ENCODE data around the gene OSGIN1. TPM values are rescaled to one million over a fixed set of nuclear protein-coding genes. Genes with fewer than 3 reads are reported as not detected.

The OSGIN1 gene
- total RNA-seq, 1 donor from 2014 or later = 3.7 TPM

- TF ChIP-seq CTCF (conservative IDR thresholded peaks at IDR 0.05; ENCODE audit: low read depth, low read length) = no peak
- DNase-seq (ENCODE audit: low read depth) = no peak
- H3K4me3 ChIP-seq (ENCODE audit: low read depth, low read length) = no peak overlapping the region
Observed at GRCh38 chr16:83974475-83974874, 21.4 kb downstream of the OSGIN1 start.

DNA sequence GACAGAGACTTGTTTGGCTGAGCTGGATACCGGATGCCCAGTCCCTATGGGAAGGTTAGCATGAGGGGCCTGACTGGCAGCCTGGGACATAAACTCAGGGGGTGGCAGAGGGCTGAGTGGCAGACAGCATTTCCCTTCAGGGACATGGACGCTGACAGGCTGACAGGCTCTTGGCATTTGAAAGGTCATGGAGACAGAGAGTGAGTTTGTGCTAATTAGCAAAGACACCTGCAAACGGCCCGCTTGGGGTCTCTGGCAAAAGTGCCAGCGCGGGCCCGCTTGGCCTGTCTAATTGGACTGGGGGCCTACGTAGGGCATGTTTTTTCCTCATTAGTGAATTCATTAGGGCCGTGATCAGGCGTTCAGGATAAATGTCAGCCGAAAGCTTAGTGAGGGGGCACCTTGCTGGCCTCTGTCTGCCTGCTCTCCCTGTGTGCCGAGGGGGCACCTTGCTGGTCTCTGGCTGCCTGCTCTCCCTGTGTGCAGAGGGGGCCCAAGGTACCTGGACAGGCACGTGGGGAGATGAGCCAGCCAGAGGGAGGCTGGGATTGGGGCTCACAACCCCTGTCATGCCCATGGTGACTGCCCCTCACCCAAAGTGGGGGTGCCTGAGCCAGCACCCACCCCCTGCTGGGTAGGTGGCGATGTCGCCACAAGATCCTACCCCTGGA is 22.7 kb downstream of the OSGIN1 start:
- no peak for DNase-seq (ENCODE audit: low read depth)
- no peak for TF ChIP-seq CTCF (conservative IDR thresholded peaks at IDR 0.05; ENCODE audit: low read depth, low read length)
- no peak overlapping the region for H3K4me3 ChIP-seq (ENCODE audit: low read depth, low read length)

- DNase-seq (ENCODE audit: low read depth) = no peak
- TF ChIP-seq CTCF (conservative IDR thresholded peaks at IDR 0.05; ENCODE audit: low read depth, low read length) = no peak
- H3K4me3 ChIP-seq (ENCODE audit: low read depth, low read length) = no peak overlapping the region
Observed at GRCh38 chr16:83977056-83977815, 24.2 kb downstream of the OSGIN1 start.

DNA sequence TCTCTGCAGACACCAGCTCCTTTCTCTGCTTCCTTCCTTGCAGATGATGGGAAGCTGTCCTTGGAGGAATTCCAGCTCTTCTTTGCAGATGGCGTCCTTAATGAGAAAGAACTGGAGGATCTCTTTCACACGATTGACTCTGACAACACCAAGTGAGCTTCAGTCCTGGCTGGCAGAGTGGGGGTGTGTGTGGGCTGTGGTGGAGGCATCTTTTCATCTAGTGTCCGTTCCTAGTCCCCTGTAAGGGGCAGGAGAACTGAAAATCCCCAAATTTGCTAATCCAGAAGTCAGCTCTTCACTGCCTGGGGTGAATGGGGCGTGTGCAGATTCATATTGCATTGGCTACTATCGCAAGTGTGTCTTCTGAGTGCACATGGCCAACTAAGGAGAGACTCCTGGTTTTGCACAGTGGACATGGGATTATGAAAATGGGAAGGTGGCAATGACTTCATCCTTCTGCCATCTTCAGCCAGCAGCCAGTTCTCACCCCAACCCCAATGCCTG is 25.4 kb downstream of the OSGIN1 start:
- H3K4me3 ChIP-seq (ENCODE audit: low read depth, low read length) = no peak overlapping the region

DNA sequence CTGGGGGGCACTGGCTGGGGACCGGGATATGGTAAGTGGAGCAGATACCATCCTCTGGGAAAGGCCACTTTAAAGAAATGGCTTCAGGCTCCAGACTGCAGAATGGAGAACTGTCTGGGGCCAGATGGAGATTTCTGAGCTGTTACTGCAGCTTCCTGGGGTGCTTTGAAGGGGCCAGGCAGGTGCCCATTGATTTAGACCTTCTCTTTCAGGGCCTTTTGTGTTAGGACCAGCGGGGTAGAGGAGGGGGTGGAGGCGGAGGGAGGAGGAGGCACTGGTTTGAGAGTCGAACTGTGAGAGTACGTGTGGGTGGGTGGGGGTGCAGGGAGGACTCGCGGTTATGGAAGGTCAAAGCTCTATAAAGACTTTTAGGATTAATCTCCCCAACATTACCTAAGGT is 26.4 kb downstream of the OSGIN1 start:
- no peak for TF ChIP-seq CTCF (conservative IDR thresholded peaks at IDR 0.05; ENCODE audit: low read depth, low read length)
- no peak overlapping the region for H3K4me3 ChIP-seq (ENCODE audit: low read depth, low read length)
- DNase-seq (ENCODE audit: low read depth) = no peak

More for the DNA sequence above, 25.4 kb downstream of the OSGIN1 start:
- no peak for DNase-seq (ENCODE audit: low read depth)
- no peak for TF ChIP-seq CTCF (conservative IDR thresholded peaks at IDR 0.05; ENCODE audit: low read depth, low read length)

GRCh38 chr16:83980794-83981193 is 27.8 kb downstream of the OSGIN1 start:
- no peak overlapping the region for H3K4me3 ChIP-seq (ENCODE audit: low read depth, low read length)
- TF ChIP-seq CTCF (conservative IDR thresholded peaks at IDR 0.05; ENCODE audit: low read depth, low read length) = no peak
- DNase-seq (ENCODE audit: low read depth) = no peak
